ENCODE data around the gene CSGALNACT2. TPM values are rescaled to one million over a fixed set of nuclear protein-coding genes. Genes with fewer than 3 reads are reported as not detected.
A peak's percentile ranks its signal among the peaks of the same experiment; 100 is the strongest.

CSGALNACT2 gene
- total RNA-seq, 2 experiments from 2014 or later = 15.3 to 15.5 TPM

GRCh38 chr10:43166880-43167497 is 28.7 kb downstream of the CSGALNACT2 start:
- H3K27me3 Mint-ChIP-seq = no peaks in the 10 kb centered on the region
- DNase-seq (peak; percentile 17), ATAC-seq (no peak)
- peak overlapping the region; percentile 40 for H3K27ac Mint-ChIP-seq
- peaks cover 37% of the 10 kb centered on the region for H3K4me1 Mint-ChIP-seq (ENCODE audit: low read depth)
- H3K4me3 Mint-ChIP-seq = no peak overlapping the region
- no peaks in the 10 kb centered on the region for H3K9me3 Mint-ChIP-seq
- no peak for TF ChIP-seq CTCF (IDR thresholded peaks at IDR 0.05)
- CTCF ChIA-PET = interaction anchor here (0.7 to 1.0 kb wide), 2 partner anchors 10 to 27 kb away, joined by 3 to 4 read pairs; no protein-coding TSS in a partner anchor
- peaks cover 40% of the 10 kb centered on the region for H3K36me3 Mint-ChIP-seq (ENCODE audit: low read depth)
- POLR2A ChIA-PET = interaction anchor here (1.7 kb wide), 1 partner anchor 29 kb away, joined by 9 read pairs; the partner anchor contains the start of gene CSGALNACT2
- intact Hi-C loops (cut with micrococcal nuclease) = no loop called here

- TF ChIP-seq CTCF (IDR thresholded peaks at IDR 0.05) = no peak
- Mint-ChIP-seq H3K36me3 (ENCODE audit: low read depth) (peaks cover 40% of the 10 kb centered on the region), H3K4me1 (ENCODE audit: low read depth) (peaks cover 37% of the 10 kb centered on the region), H3K27ac (no peak overlapping the region), H3K27me3 (no peaks in the 10 kb centered on the region), H3K9me3 (no peaks in the 10 kb centered on the region), H3K4me3 (no peak overlapping the region)
- intact Hi-C loops (cut with micrococcal nuclease) = no loop called here
- ChIA-PET CTCF (interaction anchor here (1.0 kb wide), 1 partner anchor 11 kb away, joined by 4 read pairs; no protein-coding TSS in a partner anchor), POLR2A (interaction anchor here (1.7 kb wide), 1 partner anchor 29 kb away, joined by 9 read pairs; the partner anchor contains the start of gene CSGALNACT2)
- ATAC-seq (no peak), DNase-seq (no peak)
Observed at GRCh38 chr10:43167498-43167889, 29.2 kb downstream of the CSGALNACT2 start.

GRCh38 chr10:43170491-43170890 is 32.2 kb downstream of the CSGALNACT2 start:
- intact Hi-C loops (cut with micrococcal nuclease) = no loop called here
- ATAC-seq (no peak), DNase-seq (no peak)
- no peak for TF ChIP-seq CTCF (IDR thresholded peaks at IDR 0.05)
- Mint-ChIP-seq H3K27me3 (no peaks in the 10 kb centered on the region), H3K4me1 (ENCODE audit: low read depth) (peaks cover 32% of the 10 kb centered on the region), H3K27ac (peak overlapping the region; percentile 53), H3K9me3 (no peaks in the 10 kb centered on the region), H3K36me3 (ENCODE audit: low read depth) (peaks cover 36% of the 10 kb centered on the region), H3K4me3 (no peak overlapping the region)
- POLR2A ChIA-PET = interaction anchor here (0.9 to 1.2 kb wide), 2 partner anchors 11 to 31 kb away, joined by 3 to 4 read pairs; no protein-coding TSS in a partner anchor
- CTCF ChIA-PET = interaction anchor here (0.9 to 1.5 kb wide), 2 partner anchors 10 to 34 kb away, joined by 3 to 6 read pairs; no protein-coding TSS in a partner anchor

- intact Hi-C loops (cut with micrococcal nuclease) = no loop called here
- H3K4me3 Mint-ChIP-seq = no peak overlapping the region
- H3K27me3 Mint-ChIP-seq = no peaks in the 10 kb centered on the region
- no peak for TF ChIP-seq CTCF (IDR thresholded peaks at IDR 0.05)
- peak overlapping the region; percentile 17 for H3K27ac Mint-ChIP-seq
- H3K9me3 Mint-ChIP-seq = no peaks in the 10 kb centered on the region
- peaks cover 50% of the 10 kb centered on the region for H3K36me3 Mint-ChIP-seq (ENCODE audit: low read depth)
- no peak for ATAC-seq
- DNase-seq = peak; percentile 12
- H3K4me1 Mint-ChIP-seq (ENCODE audit: low read depth) = peaks cover 21% of the 10 kb centered on the region
- CTCF ChIA-PET = interaction anchor here (0.9 to 2.0 kb wide), 3 partner anchors 8 to 32 kb away, joined by 3 to 10 read pairs (median 3); no protein-coding TSS in a partner anchor
- POLR2A ChIA-PET = interaction anchor here (0.8 kb wide), 1 partner anchor 18 kb away, joined by 3 read pairs; no protein-coding TSS in a partner anchor
Observed at GRCh38 chr10:43172645-43173044, 34.4 kb downstream of the CSGALNACT2 start.

- H3K27me3 Mint-ChIP-seq = no peaks in the 10 kb centered on the region
- DNase-seq = no peak
- no peaks in the 10 kb centered on the region for H3K9me3 Mint-ChIP-seq
- TF ChIP-seq CTCF (IDR thresholded peaks at IDR 0.05) = no peak
- intact Hi-C loops (cut with micrococcal nuclease) = no loop called here
- ATAC-seq = no peak
- H3K36me3 Mint-ChIP-seq (ENCODE audit: low read depth) = peaks cover 55% of the 10 kb centered on the region
- peaks cover 21% of the 10 kb centered on the region for H3K4me1 Mint-ChIP-seq (ENCODE audit: low read depth)
- POLR2A ChIA-PET = interaction anchor here (0.8 kb wide), 1 partner anchor 18 kb away, joined by 3 read pairs; no protein-coding TSS in a partner anchor
- H3K27ac Mint-ChIP-seq = peak overlapping the region; percentile 17
- CTCF ChIA-PET = interaction anchor here (0.9 to 2.0 kb wide), 2 partner anchors 29 to 32 kb away, joined by 3 to 10 read pairs; no protein-coding TSS in a partner anchor
- no peak overlapping the region for H3K4me3 Mint-ChIP-seq
Observed at GRCh38 chr10:43173120-43173519, 34.9 kb downstream of the CSGALNACT2 start.

Measured in activated CD8-positive, alpha-beta T cell treated with anti-CD3 and anti-CD28 coated beads for 36 hours (primary cell).